Heart left ventricle (tissue), 13 donors: ENCODE results near the gene PLSCR5.

Experiments
- CTCF ChIP-seq, 12 donors: fragments of 200-600 bp; sonication (generic) in 4 of 12; IDR thresholded peaks; one replicate each; pipeline versions ENCODE4 v1.5.0 to v1.8.0; 2018 to 2022; ENCODE audit warnings: antibody characterized with exemption in 12 of 12, mild to moderate bottlenecking in 5 of 12
- POLR2A ChIP-seq, 2 donors: fragments of 450-650 bp; IDR thresholded peaks; one replicate each; pipeline ENCODE4 v1.6.1; 2017; ENCODE audit warnings: antibody characterized with exemption in 2 of 2, mild to moderate bottlenecking in 2 of 2, moderate library complexity in 2 of 2
- donor health status: ischemic (EF 13 %, LVEDD 7.1; RV severe dilation, severe dysfunction).
- donor health status: DM: no; HTN: yes; CAD: no.
- donor health status: DM: no; HTN: no; CAD: no.
- donor health status: ischemic (EF 25% LVEDD 6.9; RV normal size, moderate dysfunction).
- donor health status: ischemic (EF 25% LVEDD 5.7; RV mildly dilated, moderate dysfunction).
- donor health status: ischemic (EF 35%, LVEDD 5.7; RV mildly dilated, moderate dysfunction).
- donor health status: nonischemic (EF 11% LVEDD 7.7; RV severe dilation, severe dysfunction).
- donor health status: DM: yes; HTN: yes; CAD: no.
- donor health status: PGD.
- donor health status: ischemic (EF 29% LVEDD 5.4; RV normal size, mild dysfunction).
- donor health status: nonischemic (EF 23%, LVEDD 6.1; RV moderate dilation, normal function).

GRCh38 chr3:146636881-146637280 lies 31.7 kb upstream of the PLSCR5 start:
- TF ChIP-seq CTCF (IDR thresholded peaks at IDR 0.05) (no peak), POLR2A (IDR thresholded peaks at IDR 0.05) (no peak)
